Mesendoderm (in vitro differentiated cells): ENCODE data around the gene DAGLA. TPM values are rescaled to one million over a fixed set of nuclear protein-coding genes. Genes with fewer than 3 reads are reported as not detected.

Experiments used
- DNase-seq: peaks from one replicate; pipeline ENCODE4 v3.0.0; 2013
- H2AK5ac ChIP-seq: 2 replicates; pipeline ENCODE4 v1.6.1; 2013; ENCODE audit warnings: low read length, inconsistent platforms
- H2BK120ac ChIP-seq: 2 replicates; pipeline ENCODE4 v1.6.1; 2013; ENCODE audit warnings: low read depth, mild to moderate bottlenecking, low read length, moderate library complexity, mixed read lengths
- H2BK15ac ChIP-seq: replicated peaks from 2 replicates; pipeline ENCODE4 v1.6.1; 2013; ENCODE audit warnings: low read depth, mild to moderate bottlenecking, moderate library complexity
- H2BK5ac ChIP-seq: 2 replicates; pipeline ENCODE4 v1.6.1; 2013; ENCODE audit warnings: low read length, inconsistent platforms
- H3K18ac ChIP-seq: 2 replicates; pipeline ENCODE4 v1.6.1; 2013; ENCODE audit warnings: mild to moderate bottlenecking, low read length, mixed read lengths
- H3K23ac ChIP-seq: one replicate; pipeline ENCODE4 v1.6.1; 2013; ENCODE audit warnings: low read length
- H3K27ac ChIP-seq: 2 replicates; pipeline ENCODE4 v1.5.1; 2013; ENCODE audit warnings: low read depth, mild to moderate bottlenecking, inconsistent platforms, low read length, moderate library complexity
- H3K27me3 ChIP-seq: 2 replicates; pipeline ENCODE4 v1.6.1; 2013; ENCODE audit warnings: low read length, control low read depth, mild to moderate bottlenecking, inconsistent platforms; ENCODE audit not compliant: insufficient read depth, poor library complexity
- H3K36me3 ChIP-seq: 2 replicates; pipeline ENCODE4 v1.6.1; 2013; ENCODE audit warnings: low read length, inconsistent platforms; ENCODE audit not compliant: control insufficient read depth, insufficient read depth
- H3K4ac ChIP-seq: one replicate; pipeline ENCODE4 v1.6.1; 2013; ENCODE audit warnings: low read depth, mild to moderate bottlenecking, low read length, moderate library complexity
- H3K4me1 ChIP-seq: 2 replicates; pipeline ENCODE4 v1.6.1; 2013; ENCODE audit warnings: low read depth, low read length, inconsistent platforms; ENCODE audit not compliant: control insufficient read depth
- H3K4me2 ChIP-seq: 2 replicates; pipeline ENCODE4 v1.6.1; 2013; ENCODE audit warnings: low read length
- H3K4me3 ChIP-seq: 2 replicates; pipeline ENCODE4 v1.5.1; 2013; ENCODE audit warnings: mild to moderate bottlenecking, low read length
- H3K56ac ChIP-seq: one replicate; pipeline ENCODE4 v1.6.1; 2013; ENCODE audit warnings: low read length
- H3K79me1 ChIP-seq: 2 replicates; pipeline ENCODE4 v1.6.1; 2013; ENCODE audit warnings: low read length, inconsistent platforms
- H3K79me2 ChIP-seq: 2 replicates; pipeline ENCODE4 v1.6.1; 2013; ENCODE audit warnings: mild to moderate bottlenecking, low read length; ENCODE audit not compliant: control insufficient read depth, insufficient read depth
- H3K9ac ChIP-seq: 2 replicates; pipeline ENCODE4 v1.6.1; 2013; ENCODE audit warnings: low read length, inconsistent platforms
- H4K5ac ChIP-seq: one replicate; pipeline ENCODE4 v1.6.1; 2013; ENCODE audit warnings: low read length
- H4K8ac ChIP-seq: one replicate; pipeline ENCODE4 v1.6.1; 2013; ENCODE audit warnings: low read depth, mild to moderate bottlenecking, control low read depth, low read length, moderate library complexity
- WGBS: extraction: QIAGEN DNeasy Blood & Tissue Kit; methylation state at CpG from one replicate; pipeline ENCODE4 v1.1.7; 2013; ENCODE audit warnings: low lambda C conversion rate, missing lambda C conversion rate; ENCODE audit not compliant: insufficient coverage; ENCODE audit errors: extremely low coverage; 5-methylcytosine and 5-hydroxymethylcytosine counted together
- polyA plus RNA-seq, 2 experiments: library from polyadenylated mRNA; stranded (reverse); fragments of 200-250 nt; gene quantifications; one replicate each; pipeline ENCODE4 v1.2.3, GENCODE V29; 2013

The DAGLA gene, protein sequence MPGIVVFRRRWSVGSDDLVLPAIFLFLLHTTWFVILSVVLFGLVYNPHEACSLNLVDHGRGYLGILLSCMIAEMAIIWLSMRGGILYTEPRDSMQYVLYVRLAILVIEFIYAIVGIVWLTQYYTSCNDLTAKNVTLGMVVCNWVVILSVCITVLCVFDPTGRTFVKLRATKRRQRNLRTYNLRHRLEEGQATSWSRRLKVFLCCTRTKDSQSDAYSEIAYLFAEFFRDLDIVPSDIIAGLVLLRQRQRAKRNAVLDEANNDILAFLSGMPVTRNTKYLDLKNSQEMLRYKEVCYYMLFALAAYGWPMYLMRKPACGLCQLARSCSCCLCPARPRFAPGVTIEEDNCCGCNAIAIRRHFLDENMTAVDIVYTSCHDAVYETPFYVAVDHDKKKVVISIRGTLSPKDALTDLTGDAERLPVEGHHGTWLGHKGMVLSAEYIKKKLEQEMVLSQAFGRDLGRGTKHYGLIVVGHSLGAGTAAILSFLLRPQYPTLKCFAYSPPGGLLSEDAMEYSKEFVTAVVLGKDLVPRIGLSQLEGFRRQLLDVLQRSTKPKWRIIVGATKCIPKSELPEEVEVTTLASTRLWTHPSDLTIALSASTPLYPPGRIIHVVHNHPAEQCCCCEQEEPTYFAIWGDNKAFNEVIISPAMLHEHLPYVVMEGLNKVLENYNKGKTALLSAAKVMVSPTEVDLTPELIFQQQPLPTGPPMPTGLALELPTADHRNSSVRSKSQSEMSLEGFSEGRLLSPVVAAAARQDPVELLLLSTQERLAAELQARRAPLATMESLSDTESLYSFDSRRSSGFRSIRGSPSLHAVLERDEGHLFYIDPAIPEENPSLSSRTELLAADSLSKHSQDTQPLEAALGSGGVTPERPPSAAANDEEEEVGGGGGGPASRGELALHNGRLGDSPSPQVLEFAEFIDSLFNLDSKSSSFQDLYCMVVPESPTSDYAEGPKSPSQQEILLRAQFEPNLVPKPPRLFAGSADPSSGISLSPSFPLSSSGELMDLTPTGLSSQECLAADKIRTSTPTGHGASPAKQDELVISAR
- 4.2 TPM for polyA plus RNA-seq (2013, experiment 1 of 2)
- polyA plus RNA-seq (2013, experiment 2 of 2), result 4.4 TPM

GRCh38 chr11:61679893-61680621 is at the start of gene DAGLA:
DAGLA (plus strand) TSS chr11:61680391; CDS start chr11:61720156, 39,765 bp downstream.
- no peak within 1 kb of the TSS for H3K4me3 ChIP-seq
- no CpG with 5 or more reads among the region's 84 CpGs for WGBS
- H3K79me1 ChIP-seq, result no peaks in the 10 kb centered on the region
- no peak within 1 kb of the TSS for H4K5ac ChIP-seq
- H3K27me3 ChIP-seq, result no peaks in the 10 kb centered on the region
- no peak within 1 kb of the TSS for H3K23ac ChIP-seq
- H3K4me1 ChIP-seq, result no peaks in the 10 kb centered on the region
- H3K36me3 ChIP-seq, result no peaks in the 10 kb centered on the region
- peak within 1 kb of the TSS; percentile 32 for H3K4me2 ChIP-seq
- no peak within 1 kb of the TSS for H3K27ac ChIP-seq
- H3K4ac ChIP-seq, result no peak within 1 kb of the TSS
- DNase-seq, result peak; percentile 51
- peak within 1 kb of the TSS; percentile 44 for H3K9ac ChIP-seq
- no peak within 1 kb of the TSS for H2BK15ac ChIP-seq
- H2BK5ac ChIP-seq, result no peak within 1 kb of the TSS
- H3K18ac ChIP-seq, result peak within 1 kb of the TSS; percentile 72
- H3K79me2 ChIP-seq, result no peaks in the 10 kb centered on the region
- peak within 1 kb of the TSS; percentile 78 for H3K56ac ChIP-seq
- H2AK5ac ChIP-seq, result no peak within 1 kb of the TSS
- H4K8ac ChIP-seq, result no peak within 1 kb of the TSS
- no peak within 1 kb of the TSS for H2BK120ac ChIP-seq

DNA sequence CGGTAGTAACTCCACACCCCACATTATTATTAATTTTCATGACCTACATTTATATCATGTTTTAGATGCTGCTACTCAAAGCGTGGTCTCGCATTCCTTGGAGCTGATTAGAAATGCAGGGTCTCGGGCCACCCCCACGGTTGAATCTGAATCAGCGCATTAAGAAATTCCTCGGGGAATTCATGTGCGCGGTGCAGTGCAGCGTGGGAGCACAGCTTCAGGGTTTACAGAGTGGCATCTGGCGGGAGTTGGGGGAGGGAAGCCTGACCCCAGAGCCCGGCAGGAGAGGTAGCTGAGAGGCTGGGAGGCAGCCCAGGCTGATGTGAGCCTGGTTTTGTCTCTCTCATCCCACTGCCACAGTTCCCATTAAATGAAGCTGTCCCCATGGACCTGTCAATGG is 48.1 kb upstream of the DAGLA start:
- Histone ChIP-seq H3K4ac (no peak overlapping the region), H3K36me3 (no peaks in the 10 kb centered on the region), H3K56ac (no peak overlapping the region), H3K79me2 (no peaks in the 10 kb centered on the region), H4K5ac (no peak overlapping the region), H2BK120ac (no peak overlapping the region), H3K79me1 (no peaks in the 10 kb centered on the region), H3K23ac (no peak overlapping the region), H2BK5ac (no peak overlapping the region), H3K4me1 (peaks cover under 1% of the 10 kb centered on the region), H3K27me3 (no peaks in the 10 kb centered on the region), H3K18ac (no peak overlapping the region), H3K9ac (no peak overlapping the region), H3K4me2 (no peak overlapping the region), H4K8ac (no peak overlapping the region), H3K27ac (no peak overlapping the region), H2BK15ac (no peak overlapping the region), H2AK5ac (no peak overlapping the region), H3K4me3 (no peak overlapping the region)
- no peak for DNase-seq
- WGBS, result no CpG with 5 or more reads among the region's 12 CpGs

DNA sequence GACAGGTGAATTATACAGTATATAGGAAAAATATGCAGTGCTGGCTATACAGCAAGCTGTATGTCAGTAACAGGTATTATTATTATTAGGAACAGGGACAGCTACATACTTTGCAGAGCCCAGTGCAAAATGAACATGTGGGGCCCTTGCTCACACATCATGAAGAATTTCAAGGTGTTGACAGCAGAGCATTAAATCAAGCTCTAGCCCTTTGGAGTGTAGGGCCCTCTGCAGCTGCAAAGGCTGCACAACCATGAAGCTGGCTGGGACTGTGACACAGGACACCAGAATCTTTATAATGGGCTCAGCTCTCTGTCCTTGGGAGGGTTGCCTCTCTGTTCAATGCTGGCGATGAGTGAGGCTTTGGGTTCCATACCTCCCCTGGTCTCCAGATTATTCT is 44.9 kb upstream of the DAGLA start:
- no peaks in the 10 kb centered on the region for H3K79me1 ChIP-seq
- H4K5ac ChIP-seq, result no peak overlapping the region
- H3K36me3 ChIP-seq, result no peaks in the 10 kb centered on the region
- no peak overlapping the region for H3K56ac ChIP-seq
- H4K8ac ChIP-seq, result no peak overlapping the region
- H3K18ac ChIP-seq, result no peak overlapping the region
- H3K4ac ChIP-seq, result no peak overlapping the region
- no peak overlapping the region for H2AK5ac ChIP-seq
- no peak overlapping the region for H2BK120ac ChIP-seq
- no peak overlapping the region for H2BK5ac ChIP-seq
- no peak overlapping the region for H2BK15ac ChIP-seq
- WGBS, result no CpG with 5 or more reads among the region's 1 CpG
- no peak overlapping the region for H3K27ac ChIP-seq
- no peaks in the 10 kb centered on the region for H3K27me3 ChIP-seq
- no peak overlapping the region for H3K9ac ChIP-seq
- H3K4me1 ChIP-seq, result no peaks in the 10 kb centered on the region
- DNase-seq, result no peak
- no peak overlapping the region for H3K4me3 ChIP-seq
- no peak overlapping the region for H3K23ac ChIP-seq
- no peak overlapping the region for H3K4me2 ChIP-seq
- no peaks in the 10 kb centered on the region for H3K79me2 ChIP-seq

DNA sequence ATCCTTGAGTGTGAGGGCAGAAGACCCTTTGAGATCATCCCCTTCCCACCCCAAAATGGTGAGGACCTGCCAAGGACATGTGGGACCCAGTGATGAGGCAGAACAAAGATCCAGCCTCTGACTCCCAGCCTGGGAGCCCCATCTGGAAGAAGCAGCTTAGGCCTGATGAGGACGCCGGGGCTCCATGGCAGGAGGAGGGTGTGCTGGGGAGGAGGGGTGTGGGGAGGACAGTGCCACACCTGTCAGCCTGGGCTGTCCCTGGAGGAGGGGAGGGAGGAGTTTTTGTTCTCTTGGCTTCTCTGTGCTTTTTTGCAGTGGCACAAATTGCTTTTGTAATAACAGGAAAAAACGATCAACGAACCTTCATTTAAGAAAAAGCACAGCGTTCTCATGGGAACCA is 44.4 kb upstream of the DAGLA start:
- H3K27ac ChIP-seq, result no peak overlapping the region
- no peak overlapping the region for H2AK5ac ChIP-seq
- H4K8ac ChIP-seq, result no peak overlapping the region
- H3K4me1 ChIP-seq, result no peaks in the 10 kb centered on the region
- H2BK15ac ChIP-seq, result no peak overlapping the region
- no peaks in the 10 kb centered on the region for H3K36me3 ChIP-seq
- no peak overlapping the region for H3K4me3 ChIP-seq
- no peaks in the 10 kb centered on the region for H3K79me2 ChIP-seq
- no CpG with 5 or more reads among the region's 5 CpGs for WGBS
- no peak for DNase-seq
- no peaks in the 10 kb centered on the region for H3K79me1 ChIP-seq
- H3K9ac ChIP-seq, result no peak overlapping the region
- no peak overlapping the region for H3K4ac ChIP-seq
- no peak overlapping the region for H2BK5ac ChIP-seq
- H3K18ac ChIP-seq, result no peak overlapping the region
- no peak overlapping the region for H3K4me2 ChIP-seq
- H3K23ac ChIP-seq, result no peak overlapping the region
- H3K27me3 ChIP-seq, result no peaks in the 10 kb centered on the region
- H4K5ac ChIP-seq, result no peak overlapping the region
- H2BK120ac ChIP-seq, result no peak overlapping the region
- no peak overlapping the region for H3K56ac ChIP-seq

GRCh38 chr11:61636676-61637075 is 43.5 kb upstream of the DAGLA start:
- H2BK15ac ChIP-seq, result no peak overlapping the region
- no peak overlapping the region for H2AK5ac ChIP-seq
- H3K18ac ChIP-seq, result no peak overlapping the region
- H4K5ac ChIP-seq, result no peak overlapping the region
- no peak overlapping the region for H3K4me3 ChIP-seq
- H3K4me2 ChIP-seq, result no peak overlapping the region
- no CpG with 5 or more reads among the region's 11 CpGs for WGBS
- no peaks in the 10 kb centered on the region for H3K36me3 ChIP-seq
- DNase-seq, result no peak
- no peaks in the 10 kb centered on the region for H3K79me1 ChIP-seq
- no peak overlapping the region for H2BK120ac ChIP-seq
- no peak overlapping the region for H3K4ac ChIP-seq
- no peak overlapping the region for H3K27ac ChIP-seq
- H3K27me3 ChIP-seq, result no peaks in the 10 kb centered on the region
- H3K9ac ChIP-seq, result no peak overlapping the region
- no peaks in the 10 kb centered on the region for H3K79me2 ChIP-seq
- no peak overlapping the region for H3K23ac ChIP-seq
- no peak overlapping the region for H2BK5ac ChIP-seq
- H3K4me1 ChIP-seq, result no peaks in the 10 kb centered on the region
- no peak overlapping the region for H4K8ac ChIP-seq
- no peak overlapping the region for H3K56ac ChIP-seq
